CD14-positive monocyte (primary cell): ENCODE data around the gene CARD19. TPM values are rescaled to one million over a fixed set of nuclear protein-coding genes. Genes with fewer than 3 reads are reported as not detected.

Source experiments
- DNase-seq, 3 donors: peaks; one replicate each; pipeline ENCODE4 v3.0.0-alpha.2; 2011 to 2022
- H2AFZ ChIP-seq: 2 replicates; pipeline ENCODE4 v1.6.0; 2012; ENCODE audit warnings: mild to moderate bottlenecking, low read depth, low read length, inconsistent platforms; ENCODE audit not compliant: insufficient read depth, poor library complexity, severe bottlenecking
- H3K27ac ChIP-seq, 2 donors: 1 replicate in 1 of 2; 2 replicates in 1 of 2; pipeline ENCODE4 v1.5.1; 2012 to 2013; ENCODE audit warnings: low read length in 2 of 2, control low read depth in 1 of 2, inconsistent platforms in 1 of 2, low read depth in 1 of 2, mild to moderate bottlenecking in 1 of 2
- H3K27me3 ChIP-seq, 2 donors: one replicate each; pipeline versions ENCODE4 v1.6.0 to v1.6.1; 2011 to 2013; ENCODE audit warnings: low read length in 2 of 2; ENCODE audit not compliant: control insufficient read depth in 2 of 2, insufficient read depth in 2 of 2
- H3K36me3 ChIP-seq, 2 donors: replicated peaks in 1 of 2; 1 replicate in 1 of 2; 2 replicates in 1 of 2; pipeline versions ENCODE4 v1.5.1 to v1.6.1; 2012 to 2013; ENCODE audit warnings: low read length in 2 of 2, control low read depth in 1 of 2, inconsistent platforms in 1 of 2, mild to moderate bottlenecking in 1 of 2; ENCODE audit not compliant: insufficient read depth in 2 of 2, control insufficient read depth in 1 of 2
- H3K4me1 ChIP-seq, 2 donors: 1 replicate in 1 of 2; 2 replicates in 1 of 2; pipeline versions ENCODE4 v1.5.1 to v1.6.1; 2012 to 2013; ENCODE audit warnings: low read length in 2 of 2, control low read depth in 1 of 2, inconsistent platforms in 1 of 2, mild to moderate bottlenecking in 1 of 2, moderate library complexity in 1 of 2; ENCODE audit not compliant: insufficient read depth in 2 of 2, control insufficient read depth in 1 of 2
- H3K4me2 ChIP-seq: replicated peaks from 2 replicates; pipeline ENCODE3; 2012; ENCODE audit warnings: low read length, moderate library complexity, mild to moderate bottlenecking; ENCODE audit not compliant: poor library complexity, severe bottlenecking; ENCODE audit errors: extremely low read depth
- H3K4me3 ChIP-seq, 3 experiments: fragments of 200-600 bp in 1 of 3; sonication (generic) in 1 of 3; replicated peaks in 1 of 3; 1 replicate in 2 of 3; 2 replicates in 1 of 3; pipeline ENCODE4 v1.5.1; 2011 to 2013; ENCODE audit warnings: low read length in 3 of 3, mild to moderate bottlenecking in 3 of 3, control low read depth in 2 of 3, low read depth in 2 of 3, inconsistent platforms in 1 of 3, moderate library complexity in 1 of 3
- H3K79me2 ChIP-seq: 2 replicates; pipeline ENCODE4 v1.6.0; 2012; ENCODE audit warnings: mild to moderate bottlenecking, control low read depth, inconsistent platforms, low read length, moderate library complexity; ENCODE audit not compliant: insufficient read depth
- H3K9ac ChIP-seq: 2 replicates; pipeline ENCODE4 v1.6.0; 2017; ENCODE audit warnings: low read length, mild to moderate bottlenecking; ENCODE audit not compliant: insufficient read depth, poor library complexity, severe bottlenecking
- H3K9me3 ChIP-seq, 2 donors: replicated peaks in 1 of 2; 1 replicate in 1 of 2; 2 replicates in 1 of 2; pipeline versions ENCODE4 v1.5.1 to v1.6.1; 2012 to 2013; ENCODE audit warnings: low read length in 2 of 2, control low read depth in 1 of 2; ENCODE audit not compliant: control insufficient read depth in 1 of 2, insufficient read depth in 1 of 2
- H4K20me1 ChIP-seq: 2 replicates; pipeline ENCODE4 v1.6.0; 2012; ENCODE audit warnings: mild to moderate bottlenecking, low read length, control low read depth, moderate library complexity; ENCODE audit not compliant: insufficient read depth
- H3K27ac Mint-ChIP-seq, 7 donors: one replicate each; pipeline ENCODE4 v1.8.0; 2020; ENCODE audit warnings: mild to moderate bottlenecking in 7 of 7, mixed read lengths in 7 of 7, moderate library complexity in 6 of 7, inconsistent platforms in 2 of 7
- H3K27me3 Mint-ChIP-seq, 3 donors: one replicate each; pipeline ENCODE4 v1.8.0; 2021 to 2022; ENCODE audit warnings: low read depth in 3 of 3, mild to moderate bottlenecking in 3 of 3, mixed read lengths in 3 of 3, moderate library complexity in 3 of 3, inconsistent platforms in 1 of 3
- H3K36me3 Mint-ChIP-seq, 2 donors: one replicate each; pipeline ENCODE4 v1.8.0; 2020; ENCODE audit warnings: mixed read lengths in 2 of 2, inconsistent platforms in 1 of 2, mild to moderate bottlenecking in 1 of 2
- H3K4me1 Mint-ChIP-seq: one replicate; pipeline ENCODE4 v1.8.0; 2020; ENCODE audit warnings: mild to moderate bottlenecking, mixed read lengths
- H3K4me3 Mint-ChIP-seq, 2 donors: one replicate each; pipeline ENCODE4 v1.8.0; 2020; ENCODE audit warnings: mild to moderate bottlenecking in 2 of 2, mixed read lengths in 2 of 2, moderate library complexity in 1 of 2
- H3K9me3 Mint-ChIP-seq, 7 donors: one replicate each; pipeline ENCODE4 v1.8.0; 2020 to 2022; ENCODE audit warnings: mixed read lengths in 7 of 7, mild to moderate bottlenecking in 6 of 7, moderate library complexity in 6 of 7, inconsistent platforms in 2 of 7
- CTCF ChIP-seq: fragments of 200-600 bp; IDR thresholded peaks from one replicate; pipeline ENCODE4 v1.8.0; 2022; ENCODE audit warnings: antibody characterized with exemption, mild to moderate bottlenecking
- whole genome bisulfite sequencing: methylation state at CpG from one replicate; pipeline ENCODE4 v1.1.5; 2013; ENCODE audit warnings: missing lambda C conversion rate; ENCODE audit not compliant: insufficient coverage; 5-methylcytosine and 5-hydroxymethylcytosine counted together
- intact Hi-C, 2 donors: fragments of 100-400 bp; cut with micrococcal nuclease; formaldehyde crosslinking; loops; one replicate each; pipeline versions ENCODE4 v1.15.0 to v1.15.1; 2023
- polyA plus RNA-seq, 3 donors: library from polyadenylated mRNA; depleted of rRNA in 1 of 3; unstranded in 2 of 3; stranded (reverse) in 1 of 3; fragments of 300-500 nt in 2 of 3; fragments of >200 nt in 1 of 3; fragmentation: Illumina TruSeq in 2 of 3; gene quantifications; 1 replicate in 2 of 3; 2 replicates in 1 of 3; pipeline ENCODE4 v1.2.3, GENCODE V29; 2012 to 2021

The CARD19 gene
- polyA plus RNA-seq, 3 donors = 130 to 506 (median 137) TPM

- peak in 1 of 3 donors; percentile 18 for DNase-seq
- H3K36me3 ChIP-seq = peaks cover 49 to 50% of the 10 kb centered on the region in 2 donors
- no peak for TF ChIP-seq CTCF
- H3K9me3 ChIP-seq = no peaks in the 10 kb centered on the region
- no peaks in the 10 kb centered on the region for H3K27me3 ChIP-seq
- H4K20me1 ChIP-seq = peaks cover 31% of the 10 kb centered on the region
- peak overlapping the region; percentile 90 to 99 for H3K27ac ChIP-seq
- Mint-ChIP-seq H3K4me3 (peak overlapping the region in 1 of 2 donors; percentile 37), H3K36me3 (peaks cover 73 to 77% of the 10 kb centered on the region in 2 donors), H3K9me3 (peaks cover 0 to 2% (median 0%) of the 10 kb centered on the region in 7 donors), H3K4me1 (peaks cover 67% of the 10 kb centered on the region), H3K27me3 (peaks cover 0 to 2% (median 0%) of the 10 kb centered on the region in 3 donors), H3K27ac (peak overlapping the region; percentile 99 to 100 (median 100))
- H3K79me2 ChIP-seq = peaks cover 25% of the 10 kb centered on the region
- peak overlapping the region; percentile 72 for H3K9ac ChIP-seq
- no peak overlapping the region for H2AFZ ChIP-seq
- intact Hi-C loops = loop anchor here in 1 of 2 donors (2.0 kb wide), 1 partner anchor 14 kb away; the partner anchor contains the start of gene NINJ1
- H3K4me1 ChIP-seq = peaks cover 68 to 78% of the 10 kb centered on the region in 2 donors
- peak overlapping the region in 1 of 3 experiments; percentile 23 for H3K4me3 ChIP-seq
- WGBS = 91% methylated on average over 7 of the region's 11 CpGs
- H3K4me2 ChIP-seq = peak overlapping the region; percentile 36
Measured at GRCh38 chr9:93120846-93121315, 24.9 kb downstream of the CARD19 start.

DNA sequence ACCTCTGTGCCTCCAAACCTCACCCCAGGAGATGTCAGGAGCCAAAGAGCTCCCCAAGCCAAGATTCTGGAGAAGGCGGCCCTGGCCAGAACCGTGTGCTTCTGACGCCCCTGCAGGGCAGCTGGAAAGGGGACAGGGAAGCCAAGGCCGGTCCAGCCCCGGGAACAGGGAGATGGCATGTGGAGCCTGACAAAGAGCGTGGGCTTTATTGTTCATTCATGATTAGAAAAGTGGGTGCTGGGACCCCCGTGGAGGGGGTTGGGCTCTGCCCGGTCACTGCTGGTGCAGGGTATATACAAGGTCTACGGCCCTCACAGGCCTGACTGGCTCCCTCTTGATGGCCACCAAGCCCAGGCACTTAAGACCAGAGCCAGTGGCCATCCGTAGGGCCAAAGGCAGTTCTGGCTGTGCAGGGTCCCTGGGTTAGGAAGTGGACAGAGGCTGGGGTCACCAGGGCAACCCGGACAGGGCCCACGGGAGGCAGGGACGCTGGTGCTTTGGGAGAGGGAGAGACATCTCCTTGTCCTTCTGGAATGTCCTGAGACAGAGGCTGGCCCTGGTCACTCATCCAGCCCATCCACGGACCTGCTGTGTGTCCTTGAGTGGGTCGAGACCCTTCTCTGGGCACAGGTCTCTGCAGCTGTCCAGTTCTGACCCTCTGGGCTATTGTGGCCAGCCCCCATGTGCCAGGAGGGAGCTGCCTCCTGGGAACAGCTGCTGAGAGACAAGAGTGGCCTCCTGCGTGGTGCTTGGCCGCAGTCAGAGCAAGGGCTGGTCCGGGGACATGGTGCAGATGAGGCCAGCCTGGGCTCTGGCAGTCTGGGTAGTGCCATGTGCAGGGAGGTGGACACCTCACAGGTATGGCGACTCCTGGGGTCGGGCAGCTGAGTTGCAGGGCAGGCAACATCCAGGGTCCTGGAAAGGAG is 25.6 kb downstream of the CARD19 start:
- intact Hi-C loops = loop anchor here in 1 of 2 donors (2.0 kb wide), 1 partner anchor 13 kb away; the partner anchor contains the start of gene NINJ1
- Histone ChIP-seq H3K27ac (peak overlapping the region; percentile 90 to 99), H3K36me3 (peaks cover 54 to 57% of the 10 kb centered on the region in 2 donors), H3K4me2 (peak overlapping the region; percentile 36), H4K20me1 (peaks cover 38% of the 10 kb centered on the region), H3K9ac (peak overlapping the region; percentile 72), H3K4me3 (peak overlapping the region in 1 of 3 experiments; percentile 23), H3K9me3 (no peaks in the 10 kb centered on the region), H3K27me3 (no peaks in the 10 kb centered on the region), H3K79me2 (peaks cover 32% of the 10 kb centered on the region), H2AFZ (no peak overlapping the region), H3K4me1 (peaks cover 69 to 79% of the 10 kb centered on the region in 2 donors)
- H3K27ac Mint-ChIP-seq = peak overlapping the region; percentile 99 to 100 (median 100)
- peak overlapping the region in 1 of 2 donors; percentile 37 for H3K4me3 Mint-ChIP-seq
- TF ChIP-seq CTCF = no peak
- peaks cover 79 to 84% of the 10 kb centered on the region in 2 donors for H3K36me3 Mint-ChIP-seq
- WGBS = 95% methylated on average over 18 of the region's 20 CpGs
- H3K27me3 Mint-ChIP-seq = peaks cover 0 to 2% (median 0%) of the 10 kb centered on the region in 3 donors
- H3K4me1 Mint-ChIP-seq = peaks cover 69% of the 10 kb centered on the region
- DNase-seq = peak in 1 of 3 donors; percentile 19
- peaks cover 0 to 2% (median 0%) of the 10 kb centered on the region in 7 donors for H3K9me3 Mint-ChIP-seq
